Stimulated activated CD4-positive, alpha-beta T cell treated with anti-CD3 and anti-CD28 coated beads, Interleukin-4, amount 100 ng/mL, for 1 hour (primary cell): ENCODE results near the gene TAOK2.
"Not testable (repeated sequence)": the region's sequence is repeated elsewhere in the genome, so short reads cannot be mapped to it uniquely, and the experiment has no call there.

Experiments used
- DNase-seq: peaks from one replicate; pipeline ENCODE4 v3.0.0-alpha.2; 2020

TAOK2 gene

DNA sequence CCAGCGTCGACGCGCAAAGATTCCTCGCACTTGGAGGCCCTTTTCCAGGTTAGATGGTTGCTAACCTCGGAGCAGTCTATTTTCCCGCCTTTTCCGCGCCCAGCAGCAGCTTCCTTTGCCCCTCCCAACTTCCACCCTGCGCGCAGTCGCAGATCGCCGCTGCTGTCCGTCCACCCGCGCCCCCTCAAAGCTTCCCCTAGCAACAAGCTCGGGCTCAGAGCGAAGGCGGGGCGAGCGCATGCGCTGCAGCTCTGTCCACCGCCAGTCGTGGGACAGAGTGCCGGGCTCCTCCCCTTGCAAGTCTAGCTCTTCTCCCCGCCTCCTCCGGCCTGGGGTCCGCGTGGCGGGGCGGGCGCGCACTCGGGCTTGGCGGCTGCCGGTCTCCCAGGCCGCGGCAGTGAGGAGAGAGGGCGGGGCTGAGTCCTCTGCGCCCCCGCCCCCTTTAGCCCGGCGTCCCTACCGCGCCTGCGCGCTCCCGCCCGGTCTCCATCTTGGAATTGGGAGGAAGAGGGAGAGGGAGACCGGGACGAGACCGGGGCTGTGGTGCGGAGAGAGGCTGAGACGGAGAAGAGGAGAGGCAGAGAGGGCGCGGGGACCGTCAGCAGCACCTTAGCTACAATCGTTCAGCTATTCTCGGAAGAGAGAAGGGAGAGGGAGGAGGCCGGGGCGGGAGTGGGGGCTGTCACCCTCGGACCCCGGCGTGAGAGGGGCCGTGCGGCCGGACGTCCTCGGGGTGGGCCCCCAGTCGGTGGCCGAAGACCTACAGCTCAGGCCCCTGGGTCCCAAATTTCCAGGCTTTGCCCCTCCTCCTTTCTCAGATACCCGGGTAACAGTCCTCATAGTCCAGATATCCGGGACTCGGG is at the start of gene TAOK2:
Gene TAOK2, plus strand, starts transcription at position 485 of the 863 bp plus-strand sequence. CDS start 3,905 bp downstream, outside the sequence.
- DNase-seq, result peak; percentile 93

DNA sequence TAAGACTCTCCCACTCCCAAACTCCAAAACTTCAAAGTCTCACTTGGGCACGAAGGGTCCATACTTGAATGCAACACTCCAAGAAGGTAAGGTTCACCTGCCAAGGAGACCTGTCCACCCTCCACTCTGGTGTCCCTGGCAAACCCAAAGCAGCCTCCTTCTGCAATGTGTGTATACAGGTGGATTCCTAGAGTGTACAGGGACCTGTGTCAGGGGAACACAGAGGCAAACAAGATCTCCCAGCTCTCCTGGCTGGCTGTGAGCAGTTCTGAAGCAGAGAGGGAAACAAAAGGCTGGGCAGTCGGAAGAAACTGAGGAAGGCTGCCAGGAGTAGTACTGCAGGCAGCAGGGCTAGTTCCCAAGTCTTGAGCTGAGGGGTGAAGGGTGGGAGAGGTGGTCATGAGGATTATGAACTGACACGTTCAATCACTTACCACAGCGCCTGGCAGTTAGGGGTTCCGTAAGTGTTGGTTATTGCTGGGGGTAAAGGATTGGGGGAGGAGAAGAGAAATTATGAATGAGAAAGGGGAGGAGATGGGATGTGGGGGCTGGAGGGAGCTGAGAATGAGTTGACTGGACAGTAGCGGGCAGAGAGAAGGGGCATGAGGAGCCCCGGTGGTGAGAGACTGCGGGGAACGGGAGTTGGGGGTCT is 48.4 kb upstream of the TAOK2 start:
- DNase-seq, result no peak

- peak; percentile 84 for DNase-seq
Measured at GRCh38 chr16:29925781-29926710, 47.6 kb upstream of the TAOK2 start, which contains the start of gene KCTD13. Gene KCTD13, minus strand, starts transcription at chr16:29926226. Its CDS starts 193 bp downstream, at chr16:29926033.

GRCh38 chr16:29926711-29927052 is 47.0 kb upstream of the TAOK2 start:
- no peak for DNase-seq

DNA sequence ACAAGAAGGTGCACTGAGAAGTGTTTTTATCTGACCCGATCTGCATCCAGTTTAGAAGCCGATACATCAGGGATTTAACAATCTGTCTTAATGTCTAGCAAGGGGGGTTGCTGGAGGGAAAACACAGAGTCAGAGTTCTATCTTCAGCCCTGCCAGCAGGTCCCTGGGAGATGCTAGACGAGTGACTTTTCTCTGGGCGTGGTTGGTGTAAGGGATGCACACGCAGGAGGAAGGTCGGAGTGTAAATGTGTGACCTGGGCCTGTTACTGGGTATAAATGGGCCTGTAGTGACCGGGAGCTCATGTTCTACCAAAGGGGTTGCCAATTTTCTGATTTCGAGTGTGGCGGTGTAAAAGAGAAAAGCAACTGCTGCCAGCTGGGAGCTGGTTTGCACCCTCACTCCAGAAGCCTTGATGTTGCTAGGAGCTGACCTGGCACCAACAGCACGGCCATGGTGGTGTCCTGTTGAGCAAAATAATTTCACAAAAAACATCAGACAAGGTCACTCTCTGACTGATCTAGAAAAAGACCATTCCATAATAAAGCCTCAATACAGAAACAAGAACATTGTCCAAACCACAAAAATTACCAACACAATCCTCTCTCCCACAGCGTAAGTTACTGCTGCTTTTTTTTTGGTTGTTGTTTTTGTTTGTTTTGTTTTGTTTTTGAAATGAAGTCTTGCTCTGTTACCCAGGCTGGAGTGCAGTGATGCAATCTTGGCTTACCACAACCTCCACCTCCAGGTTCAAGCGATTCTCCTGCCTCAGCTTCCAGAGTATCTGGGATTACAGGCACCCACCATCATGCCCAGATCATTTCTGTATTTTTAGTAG is 46.4 kb upstream of the TAOK2 start:
- no peak for DNase-seq

- DNase-seq, result not testable (repeated sequence)
Measured at GRCh38 chr16:29931750-29932149, 41.9 kb upstream of the TAOK2 start.

DNA sequence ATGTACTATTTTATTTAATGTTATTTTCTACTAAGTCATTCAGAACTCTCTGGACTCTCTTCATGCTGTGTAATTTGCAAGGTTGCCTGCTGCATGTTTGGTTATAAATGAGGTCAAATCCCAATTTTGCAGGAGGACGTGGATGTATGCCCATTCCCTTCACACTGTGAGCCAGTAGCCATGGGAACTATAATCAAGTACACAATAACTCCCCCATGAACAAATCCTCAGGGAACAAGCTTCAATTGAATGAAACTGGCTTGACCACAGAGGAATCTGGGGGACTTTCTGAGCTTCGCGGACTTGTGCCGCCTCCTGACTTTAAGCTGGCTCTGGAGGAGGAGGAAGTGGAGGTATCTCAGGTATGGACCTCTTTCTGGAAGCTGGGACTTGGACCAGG is 33.0 kb upstream of the TAOK2 start:
- no peak for DNase-seq

- DNase-seq, result no peak
Measured at GRCh38 chr16:29943846-29944799, 29.5 kb upstream of the TAOK2 start.

GRCh38 chr16:29947897-29948296 is 25.8 kb upstream of the TAOK2 start:
- no peak for DNase-seq

DNA sequence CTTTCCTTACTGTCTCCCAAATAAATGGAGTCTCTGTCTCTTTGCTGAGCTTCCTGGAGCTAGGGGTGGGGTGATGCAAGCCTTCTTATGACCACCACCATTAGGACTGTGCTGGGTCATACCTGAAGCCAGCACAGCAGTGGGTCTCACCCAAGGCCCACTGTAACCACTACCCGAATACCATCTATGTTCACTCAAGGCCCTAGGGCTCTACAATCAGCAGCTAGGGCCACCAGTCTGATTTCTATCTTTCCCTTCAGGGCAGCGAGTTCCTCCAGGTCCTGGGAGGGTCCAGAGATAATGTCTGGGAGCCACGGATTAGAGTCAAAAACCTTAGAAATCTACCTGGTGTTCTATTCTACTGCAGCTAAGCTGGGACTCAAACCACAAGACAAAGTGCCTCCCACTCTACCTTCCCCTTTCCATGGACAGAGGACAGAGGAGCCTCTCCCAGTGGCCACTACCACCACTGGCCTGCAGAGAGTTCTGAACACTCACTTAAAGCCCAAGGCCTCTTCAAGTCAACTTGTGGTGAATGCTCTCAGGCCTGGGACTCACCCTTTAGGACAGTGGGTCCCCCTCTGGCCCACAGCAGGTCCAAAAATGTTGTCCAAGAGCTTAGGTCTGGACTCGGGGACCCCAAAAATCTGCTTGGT is 22.7 kb upstream of the TAOK2 start:
- DNase-seq, result no peak

GRCh38 chr16:29951625-29952365 is 21.9 kb upstream of the TAOK2 start:
- no peak for DNase-seq

- no peak for DNase-seq
Measured at GRCh38 chr16:29958756-29959155, 14.9 kb upstream of the TAOK2 start.

DNA sequence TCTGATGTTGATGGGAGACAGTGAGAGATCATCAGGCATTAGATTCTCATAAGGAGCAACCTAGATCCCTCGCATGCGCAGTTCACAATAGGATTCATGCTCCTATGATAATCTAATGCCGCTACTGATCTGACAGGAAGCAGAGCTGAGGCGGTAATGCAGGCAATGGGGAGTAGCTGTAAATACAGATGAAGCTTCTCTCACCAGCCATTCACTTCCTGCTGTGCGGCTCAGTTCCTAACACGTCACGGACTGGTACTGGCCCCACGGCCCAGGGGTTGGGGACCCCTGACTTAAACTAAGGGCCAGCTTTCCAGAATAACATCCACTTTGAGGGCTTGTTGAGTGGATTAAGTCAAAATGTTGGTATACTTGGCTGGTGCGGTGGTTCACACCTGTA is 14.4 kb upstream of the TAOK2 start:
- no peak for DNase-seq

- DNase-seq, result not testable (repeated sequence)
Measured at GRCh38 chr16:29959821-29960220, 13.8 kb upstream of the TAOK2 start.

- no peak for DNase-seq
Measured at GRCh38 chr16:29961127-29961478, 12.6 kb upstream of the TAOK2 start.

- DNase-seq, result peak; percentile 93
Measured at GRCh38 chr16:29961479-29962343, 12.0 kb upstream of the TAOK2 start, which contains the start of gene TMEM219. Gene TMEM219, plus strand, starts transcription at chr16:29962079. Its CDS starts 1,065 bp downstream, at chr16:29963144.

DNA sequence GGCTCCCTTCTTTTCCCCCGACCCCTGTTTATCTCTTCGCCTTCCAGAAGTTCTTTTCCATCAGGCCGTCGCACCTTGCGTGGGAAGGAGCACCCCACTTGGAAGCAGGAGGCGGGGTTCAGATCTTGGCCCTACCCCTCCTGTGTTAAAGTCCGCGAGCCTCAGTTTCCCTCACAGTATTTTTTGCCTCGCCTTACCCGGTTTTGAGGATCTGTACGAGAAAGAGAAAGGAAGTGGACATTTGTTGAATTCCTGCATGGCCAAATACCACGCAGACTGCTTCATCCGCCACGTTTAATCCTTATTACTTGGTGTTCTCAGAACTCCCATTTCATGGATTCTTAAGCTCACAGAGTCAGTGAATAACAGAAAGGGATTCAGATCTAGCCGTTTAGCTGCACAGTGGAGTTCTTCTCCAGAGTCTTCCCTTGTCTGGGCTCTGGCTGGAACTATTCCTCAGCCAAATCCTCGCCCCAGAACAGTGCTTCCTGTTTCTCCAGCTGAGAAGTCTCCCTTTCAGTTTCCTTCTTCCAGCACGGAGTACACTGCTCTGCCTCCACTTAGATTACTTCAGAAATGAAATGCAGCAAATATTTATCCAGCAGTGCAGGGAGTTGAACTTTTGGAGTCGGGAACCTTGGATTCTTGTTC is 11.2 kb upstream of the TAOK2 start:
- no peak for DNase-seq
